ENCODE data around the gene TFCP2.

DNA sequence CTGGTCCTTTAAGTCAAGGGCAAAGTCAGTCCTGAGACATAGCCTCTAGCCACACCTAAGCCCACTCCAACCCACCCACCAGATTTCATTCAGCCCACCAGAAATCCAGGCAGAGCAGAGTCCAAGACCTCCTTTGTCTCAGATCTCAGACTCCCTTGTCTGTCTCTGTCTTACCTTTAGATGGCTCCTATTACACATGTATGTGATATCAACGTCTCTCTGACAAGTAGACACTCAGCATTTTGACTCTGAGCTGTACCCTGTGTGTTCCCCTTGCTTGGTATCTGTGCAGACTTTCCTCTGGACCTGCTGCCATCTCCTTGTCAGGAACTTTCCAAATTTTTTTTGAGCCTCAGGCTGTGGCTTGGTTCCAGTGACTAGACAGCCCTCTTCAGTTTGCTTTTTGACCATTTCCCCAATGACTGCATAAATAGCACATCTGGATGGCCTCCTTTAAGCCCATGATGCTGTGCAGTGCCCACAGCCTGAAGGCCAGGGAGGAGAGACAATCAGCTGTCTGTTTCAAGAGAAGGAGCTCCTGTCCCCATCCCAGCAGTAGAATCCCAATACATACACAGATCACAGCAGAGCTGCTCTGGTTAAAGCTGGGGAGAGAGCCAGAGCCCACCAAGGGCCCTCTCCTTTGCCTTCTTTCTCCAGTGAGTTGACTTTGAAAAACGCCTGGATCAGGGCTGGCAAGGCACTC lies 37.9 kb upstream of the TFCP2 start:
- TF ChIP-seq, protein P1, sequence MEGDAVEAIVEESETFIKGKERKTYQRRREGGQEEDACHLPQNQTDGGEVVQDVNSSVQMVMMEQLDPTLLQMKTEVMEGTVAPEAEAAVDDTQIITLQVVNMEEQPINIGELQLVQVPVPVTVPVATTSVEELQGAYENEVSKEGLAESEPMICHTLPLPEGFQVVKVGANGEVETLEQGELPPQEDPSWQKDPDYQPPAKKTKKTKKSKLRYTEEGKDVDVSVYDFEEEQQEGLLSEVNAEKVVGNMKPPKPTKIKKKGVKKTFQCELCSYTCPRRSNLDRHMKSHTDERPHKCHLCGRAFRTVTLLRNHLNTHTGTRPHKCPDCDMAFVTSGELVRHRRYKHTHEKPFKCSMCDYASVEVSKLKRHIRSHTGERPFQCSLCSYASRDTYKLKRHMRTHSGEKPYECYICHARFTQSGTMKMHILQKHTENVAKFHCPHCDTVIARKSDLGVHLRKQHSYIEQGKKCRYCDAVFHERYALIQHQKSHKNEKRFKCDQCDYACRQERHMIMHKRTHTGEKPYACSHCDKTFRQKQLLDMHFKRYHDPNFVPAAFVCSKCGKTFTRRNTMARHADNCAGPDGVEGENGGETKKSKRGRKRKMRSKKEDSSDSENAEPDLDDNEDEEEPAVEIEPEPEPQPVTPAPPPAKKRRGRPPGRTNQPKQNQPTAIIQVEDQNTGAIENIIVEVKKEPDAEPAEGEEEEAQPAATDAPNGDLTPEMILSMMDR (IDR thresholded peaks at IDR 0.05): no peak
- TF ChIP-seq POLR2A (IDR thresholded peaks at IDR 0.05): no peak
